NK-92 treated with Interleukin-12 subunit alpha and Interleukin-12 subunit beta, amount 100 ng/mL, for 24 hours (cell line): ENCODE measurements around the gene MTPN.
A peak's percentile ranks its signal among the peaks of the same experiment; 100 is the strongest.

Experiments used
- DNase-seq: peaks from one replicate; lab custom pipeline; 2025; lab: John Stamatoyannopoulos, UW

The MTPN gene

GRCh38 chr7:135981958-135982646, 4.9 kb upstream of the MTPN start:
- no peak for DNase-seq

GRCh38 chr7:135980665-135981180, 3.6 kb upstream of the MTPN start:
- DNase-seq = peak; percentile 46

GRCh38 chr7:135980012-135980551, 2.9 kb upstream of the MTPN start:
- no peak for DNase-seq

- DNase-seq = no peak
Observed at GRCh38 chr7:135979471-135980011, 2.4 kb upstream of the MTPN start.

- DNase-seq = no peak
Observed at GRCh38 chr7:135978624-135979023, 1.5 kb upstream of the MTPN start.

- no peak for DNase-seq
Observed at GRCh38 chr7:135977742-135978066, 545 bp upstream of the MTPN start.

- DNase-seq = peak; percentile 47
Observed at GRCh38 chr7:135976312-135977006, 700 bp downstream of the MTPN start.

GRCh38 chr7:135975166-135975565, 2.0 kb downstream of the MTPN start:
- DNase-seq = no peak

- no peak for DNase-seq
Observed at GRCh38 chr7:135974667-135975066, 2.5 kb downstream of the MTPN start.

GRCh38 chr7:135971366-135971725, 5.8 kb downstream of the MTPN start:
- no peak for DNase-seq

GRCh38 chr7:135970682-135971365, 6.3 kb downstream of the MTPN start:
- DNase-seq = no peak

GRCh38 chr7:135970045-135970444, 7.1 kb downstream of the MTPN start:
- DNase-seq = no peak

GRCh38 chr7:135966341-135967043, 10.7 kb downstream of the MTPN start:
- DNase-seq = no peak

GRCh38 chr7:135965602-135966001, 11.6 kb downstream of the MTPN start:
- no peak for DNase-seq

GRCh38 chr7:135964791-135965190, 12.4 kb downstream of the MTPN start:
- DNase-seq = no peak

GRCh38 chr7:135964274-135964673, 12.9 kb downstream of the MTPN start:
- DNase-seq = no peak

GRCh38 chr7:135962802-135963201, 14.4 kb downstream of the MTPN start:
- no peak for DNase-seq

GRCh38 chr7:135960709-135961451, 16.3 kb downstream of the MTPN start:
- no peak for DNase-seq

- DNase-seq = no peak
Observed at GRCh38 chr7:135959646-135960363, 17.4 kb downstream of the MTPN start.

- DNase-seq = no peak
Observed at GRCh38 chr7:135958173-135958572, 19.0 kb downstream of the MTPN start.

GRCh38 chr7:135957627-135958026, 19.5 kb downstream of the MTPN start:
- DNase-seq = no peak
